Measurements from ENCODE around the gene RBM46.
"Not testable (repeated sequence)": the region's sequence is repeated elsewhere in the genome, so short reads cannot be mapped to it uniquely, and the experiment has no call there.

The RBM46 gene

DNA sequence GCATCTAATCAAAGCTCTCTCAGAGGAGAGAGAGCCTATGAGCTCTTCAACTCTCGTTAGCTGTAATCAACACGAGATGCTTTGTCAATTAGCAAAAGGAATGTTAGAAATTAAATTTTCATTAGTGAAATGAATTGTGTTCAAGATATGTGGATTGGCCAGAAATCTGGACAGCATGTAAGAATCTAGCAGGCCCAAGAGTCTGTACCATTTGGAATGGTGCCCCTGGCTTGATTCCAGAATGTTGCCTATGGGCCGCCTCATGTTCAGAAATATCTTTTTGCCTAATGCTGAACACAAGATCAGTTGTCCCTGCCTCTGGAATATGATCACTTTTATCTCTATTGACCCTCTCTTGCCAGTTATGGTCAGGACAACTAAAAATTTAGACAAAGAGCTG is 88.2 kb downstream of the RBM46 start:
- DNase-seq (ENCODE audit: insufficient read length, low spot score) (no peak), FAIRE-seq (no peak)
- TF ChIP-seq, protein P1, sequence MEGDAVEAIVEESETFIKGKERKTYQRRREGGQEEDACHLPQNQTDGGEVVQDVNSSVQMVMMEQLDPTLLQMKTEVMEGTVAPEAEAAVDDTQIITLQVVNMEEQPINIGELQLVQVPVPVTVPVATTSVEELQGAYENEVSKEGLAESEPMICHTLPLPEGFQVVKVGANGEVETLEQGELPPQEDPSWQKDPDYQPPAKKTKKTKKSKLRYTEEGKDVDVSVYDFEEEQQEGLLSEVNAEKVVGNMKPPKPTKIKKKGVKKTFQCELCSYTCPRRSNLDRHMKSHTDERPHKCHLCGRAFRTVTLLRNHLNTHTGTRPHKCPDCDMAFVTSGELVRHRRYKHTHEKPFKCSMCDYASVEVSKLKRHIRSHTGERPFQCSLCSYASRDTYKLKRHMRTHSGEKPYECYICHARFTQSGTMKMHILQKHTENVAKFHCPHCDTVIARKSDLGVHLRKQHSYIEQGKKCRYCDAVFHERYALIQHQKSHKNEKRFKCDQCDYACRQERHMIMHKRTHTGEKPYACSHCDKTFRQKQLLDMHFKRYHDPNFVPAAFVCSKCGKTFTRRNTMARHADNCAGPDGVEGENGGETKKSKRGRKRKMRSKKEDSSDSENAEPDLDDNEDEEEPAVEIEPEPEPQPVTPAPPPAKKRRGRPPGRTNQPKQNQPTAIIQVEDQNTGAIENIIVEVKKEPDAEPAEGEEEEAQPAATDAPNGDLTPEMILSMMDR (IDR thresholded peaks at IDR 0.05; ENCODE audit: insufficient read depth, missing control alignments): no peak

DNA sequence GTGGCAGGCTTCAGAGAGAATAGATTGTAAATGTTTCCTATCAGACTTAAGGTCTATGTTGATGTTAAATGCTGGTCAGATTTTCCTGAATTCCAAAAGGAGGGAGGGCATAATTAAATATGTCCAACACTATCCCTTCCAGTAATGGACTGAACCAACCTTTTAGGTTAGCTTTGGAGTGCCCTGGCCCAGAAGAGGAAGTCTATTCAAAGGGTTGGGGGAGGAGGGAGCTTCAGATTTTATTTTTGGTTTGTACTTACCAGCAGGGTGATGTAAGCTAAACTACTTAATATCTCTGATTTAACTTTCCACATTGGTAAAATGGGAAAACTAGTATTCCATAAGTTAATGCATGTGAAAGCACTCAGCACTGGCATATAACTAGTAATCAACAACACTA is 91.1 kb downstream of the RBM46 start:
- no peak for DNase-seq (ENCODE audit: insufficient read length, low spot score)
- FAIRE-seq: no peak
- TF ChIP-seq, protein P1 (IDR thresholded peaks at IDR 0.05; ENCODE audit: insufficient read depth, missing control alignments): no peak

DNA sequence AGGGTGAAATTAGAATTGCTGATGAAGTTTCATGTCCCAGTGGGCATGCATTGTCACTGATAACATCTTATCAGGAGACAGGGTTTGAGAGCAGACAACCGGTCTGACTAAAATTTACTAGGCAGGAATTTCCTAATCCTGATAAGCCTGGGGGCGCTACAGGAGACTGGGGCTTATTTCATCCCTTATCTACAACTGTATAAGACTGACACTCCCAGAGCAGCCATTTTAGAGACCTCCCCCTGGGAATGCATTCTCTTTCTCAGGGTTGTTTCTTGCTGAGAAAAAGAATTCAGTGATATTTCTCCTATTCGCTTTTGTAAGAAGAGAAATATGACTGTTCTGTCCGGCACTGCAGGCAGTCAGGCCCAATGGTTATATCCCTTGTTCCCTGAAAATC is 93.0 kb downstream of the RBM46 start:
- not testable (repeated sequence) for DNase-seq (ENCODE audit: insufficient read length, low spot score); FAIRE-seq

DNA sequence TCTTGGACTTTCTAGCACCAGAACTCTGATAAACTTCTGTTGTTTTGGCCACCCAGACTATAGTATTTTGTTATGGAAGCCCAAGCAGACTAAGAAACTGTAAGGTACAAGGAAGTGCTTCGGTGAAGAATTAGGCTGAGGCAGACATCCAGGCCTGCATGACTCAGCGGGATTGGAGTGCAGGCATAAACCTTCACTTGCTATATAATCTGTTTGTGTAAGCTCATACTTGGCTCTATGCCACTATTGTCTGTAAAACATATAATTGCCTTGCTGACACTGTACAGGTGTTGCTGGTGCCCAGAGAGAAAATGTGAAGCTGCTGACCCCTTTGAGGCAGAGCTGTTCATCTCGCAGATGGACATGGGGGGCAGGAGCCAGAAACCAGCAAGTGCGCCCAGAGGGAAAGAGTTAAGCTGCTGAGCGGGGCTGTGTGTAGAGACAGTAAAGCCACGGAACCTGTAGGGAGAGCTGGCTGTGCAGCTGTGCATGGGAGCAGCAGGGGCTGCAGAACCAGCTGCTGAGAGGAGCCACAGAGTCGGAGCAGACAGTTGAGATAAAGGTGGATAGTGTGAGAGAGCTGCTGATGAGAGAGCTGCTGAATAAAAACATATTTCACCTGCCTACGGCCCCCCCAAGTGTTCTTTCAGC is 96.2 kb downstream of the RBM46 start:
- TF ChIP-seq, protein P1 (IDR thresholded peaks at IDR 0.05; ENCODE audit: insufficient read depth, missing control alignments): no peak
- FAIRE-seq (no peak), DNase-seq (ENCODE audit: insufficient read length, low spot score) (no peak)
